Measurements from ENCODE around the gene MGAT5B.

MGAT5B gene

DNA sequence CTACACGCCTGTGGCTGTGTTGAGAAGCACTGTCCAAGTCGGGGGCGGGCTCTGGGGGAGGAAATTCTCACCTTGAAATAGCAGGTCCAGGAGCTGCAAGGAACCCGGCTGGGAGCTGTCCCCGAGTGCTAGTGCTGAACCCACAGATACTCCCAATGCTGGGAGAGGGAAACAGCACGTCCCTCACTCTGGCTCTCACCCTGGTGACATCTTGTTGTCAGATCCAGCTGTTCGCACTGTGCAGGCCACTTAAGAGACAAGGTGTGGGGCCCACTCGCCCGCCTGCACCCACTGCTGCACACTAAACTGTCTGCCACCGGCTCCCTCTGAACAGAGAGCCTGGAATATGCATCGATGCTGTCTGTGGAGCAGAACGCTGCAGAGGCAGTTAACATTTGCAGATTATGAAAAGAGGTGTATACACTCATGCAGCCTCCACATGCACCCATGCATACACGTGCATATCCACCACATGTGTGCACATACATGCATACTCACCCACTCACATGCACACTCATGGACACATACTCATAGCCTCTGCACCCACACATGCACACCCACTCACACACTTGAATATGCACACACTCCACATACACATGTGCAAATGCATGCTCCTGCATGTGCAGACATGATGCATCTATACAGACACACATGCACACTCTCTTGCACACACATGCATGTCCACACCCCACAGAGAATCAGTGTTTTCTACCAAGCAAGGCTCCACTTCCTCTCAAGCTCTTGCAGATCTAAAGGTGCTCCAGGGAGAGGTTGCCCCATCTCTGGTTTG lies 42.0 kb downstream of the MGAT5B start:
- no peak overlapping the region for H3K4me3 ChIP-seq (replicated peaks; ENCODE audit: low read depth, low read length)
- peak; percentile 57 for DNase-seq (ENCODE audit: low read depth)
- TF ChIP-seq, protein P1, sequence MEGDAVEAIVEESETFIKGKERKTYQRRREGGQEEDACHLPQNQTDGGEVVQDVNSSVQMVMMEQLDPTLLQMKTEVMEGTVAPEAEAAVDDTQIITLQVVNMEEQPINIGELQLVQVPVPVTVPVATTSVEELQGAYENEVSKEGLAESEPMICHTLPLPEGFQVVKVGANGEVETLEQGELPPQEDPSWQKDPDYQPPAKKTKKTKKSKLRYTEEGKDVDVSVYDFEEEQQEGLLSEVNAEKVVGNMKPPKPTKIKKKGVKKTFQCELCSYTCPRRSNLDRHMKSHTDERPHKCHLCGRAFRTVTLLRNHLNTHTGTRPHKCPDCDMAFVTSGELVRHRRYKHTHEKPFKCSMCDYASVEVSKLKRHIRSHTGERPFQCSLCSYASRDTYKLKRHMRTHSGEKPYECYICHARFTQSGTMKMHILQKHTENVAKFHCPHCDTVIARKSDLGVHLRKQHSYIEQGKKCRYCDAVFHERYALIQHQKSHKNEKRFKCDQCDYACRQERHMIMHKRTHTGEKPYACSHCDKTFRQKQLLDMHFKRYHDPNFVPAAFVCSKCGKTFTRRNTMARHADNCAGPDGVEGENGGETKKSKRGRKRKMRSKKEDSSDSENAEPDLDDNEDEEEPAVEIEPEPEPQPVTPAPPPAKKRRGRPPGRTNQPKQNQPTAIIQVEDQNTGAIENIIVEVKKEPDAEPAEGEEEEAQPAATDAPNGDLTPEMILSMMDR (IDR thresholded peaks at IDR 0.05; ENCODE audit: low read length, missing control alignments): no peak

DNA sequence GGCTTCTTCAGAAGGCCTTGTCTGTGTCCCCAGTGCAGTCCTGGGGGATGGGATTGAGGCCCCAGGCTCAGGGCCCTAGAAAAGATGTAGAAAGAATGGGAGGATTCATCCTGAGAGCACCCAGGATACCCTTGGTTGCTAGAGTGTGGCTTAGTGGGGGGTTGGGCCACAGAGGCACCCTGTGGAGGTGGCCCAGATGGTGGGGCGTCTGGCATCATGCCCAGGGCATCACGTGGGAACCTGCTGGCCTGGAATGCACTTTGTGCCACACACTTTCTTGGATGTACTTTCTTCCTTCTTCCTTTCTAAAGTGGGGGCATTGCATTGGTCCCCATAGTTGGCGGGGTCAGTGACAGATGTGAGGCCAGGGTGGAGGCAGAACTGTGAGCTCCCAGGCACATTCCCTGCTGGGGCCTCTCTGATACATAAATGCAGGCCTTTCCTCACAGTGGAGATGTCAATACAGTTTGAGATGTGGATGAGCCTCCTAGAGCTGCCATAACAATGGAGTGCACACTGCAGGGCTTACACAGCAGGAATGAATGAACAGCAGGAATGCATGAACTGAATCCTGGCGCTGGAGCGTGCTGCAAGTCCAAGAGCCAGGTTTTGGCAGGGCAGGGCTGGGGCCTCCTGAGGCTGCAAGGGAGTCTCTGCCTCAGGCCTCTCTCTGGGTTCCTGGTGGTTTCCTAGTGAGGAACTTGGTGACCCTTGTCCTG lies 43.3 kb downstream of the MGAT5B start:
- no peak overlapping the region for H3K4me3 ChIP-seq (replicated peaks; ENCODE audit: low read depth, low read length)
- DNase-seq (ENCODE audit: low read depth): no peak
- TF ChIP-seq, protein P1 (IDR thresholded peaks at IDR 0.05; ENCODE audit: low read length, missing control alignments): no peak

DNA sequence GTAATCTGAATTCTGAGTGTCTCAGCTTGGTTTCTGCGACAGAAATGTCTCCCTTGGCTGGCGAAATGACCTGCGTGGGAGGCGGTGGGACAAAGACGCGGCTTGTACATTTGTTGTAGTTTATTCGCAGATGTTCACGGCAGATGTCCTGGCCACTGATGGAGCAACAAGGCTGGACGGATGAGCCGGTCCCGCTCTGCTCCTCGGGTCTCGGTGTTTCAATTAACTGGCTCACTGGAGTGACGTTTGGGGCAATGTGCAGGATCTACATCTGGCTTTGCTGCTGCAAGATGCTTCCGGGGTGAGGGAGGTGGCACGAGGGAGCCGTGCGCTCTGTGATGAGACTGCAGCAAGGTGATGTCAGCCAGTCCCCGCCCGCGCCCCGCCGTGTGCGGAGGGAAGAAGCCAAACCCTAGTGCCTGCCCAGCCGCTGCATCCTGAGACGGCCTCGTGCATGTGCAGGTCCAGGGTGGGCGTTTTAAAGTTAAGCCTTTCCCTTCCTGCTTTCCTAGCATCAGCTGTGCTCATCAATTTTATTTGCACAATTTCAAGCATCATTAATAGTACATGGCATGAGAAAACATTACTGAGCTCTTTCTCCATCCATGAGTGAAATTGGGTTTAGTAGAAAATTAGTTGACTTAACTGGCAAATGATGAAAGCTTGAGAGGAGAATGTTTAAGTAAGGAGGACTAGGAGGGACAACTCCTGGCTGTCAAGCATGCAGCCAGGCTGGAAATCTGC lies 44.4 kb downstream of the MGAT5B start:
- TF ChIP-seq, protein P1 (IDR thresholded peaks at IDR 0.05; ENCODE audit: low read length, missing control alignments): no peak
- H3K4me3 ChIP-seq (replicated peaks; ENCODE audit: low read depth, low read length): no peak overlapping the region
- no peak for DNase-seq (ENCODE audit: low read depth)

DNA sequence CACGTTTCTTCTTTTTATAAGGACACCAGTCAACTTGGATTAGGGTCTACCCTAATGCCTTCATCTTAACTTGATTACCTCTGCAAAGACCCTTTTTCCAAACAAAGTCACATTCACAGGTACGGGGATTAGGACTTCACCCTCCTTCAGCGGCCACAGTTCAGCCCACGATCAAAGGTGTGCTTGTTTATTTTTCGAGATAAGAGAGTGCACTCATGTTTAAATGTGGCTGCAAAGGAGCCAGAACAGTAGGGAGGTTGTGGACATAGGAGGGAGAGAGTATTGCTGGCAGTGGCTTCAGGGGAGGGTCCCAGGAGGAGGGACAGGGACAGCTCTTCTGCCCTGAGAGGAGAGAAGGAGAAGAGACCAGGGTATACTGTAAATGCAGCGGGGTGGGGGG lies 46.7 kb downstream of the MGAT5B start:
- no peak for DNase-seq (ENCODE audit: low read depth)

DNA sequence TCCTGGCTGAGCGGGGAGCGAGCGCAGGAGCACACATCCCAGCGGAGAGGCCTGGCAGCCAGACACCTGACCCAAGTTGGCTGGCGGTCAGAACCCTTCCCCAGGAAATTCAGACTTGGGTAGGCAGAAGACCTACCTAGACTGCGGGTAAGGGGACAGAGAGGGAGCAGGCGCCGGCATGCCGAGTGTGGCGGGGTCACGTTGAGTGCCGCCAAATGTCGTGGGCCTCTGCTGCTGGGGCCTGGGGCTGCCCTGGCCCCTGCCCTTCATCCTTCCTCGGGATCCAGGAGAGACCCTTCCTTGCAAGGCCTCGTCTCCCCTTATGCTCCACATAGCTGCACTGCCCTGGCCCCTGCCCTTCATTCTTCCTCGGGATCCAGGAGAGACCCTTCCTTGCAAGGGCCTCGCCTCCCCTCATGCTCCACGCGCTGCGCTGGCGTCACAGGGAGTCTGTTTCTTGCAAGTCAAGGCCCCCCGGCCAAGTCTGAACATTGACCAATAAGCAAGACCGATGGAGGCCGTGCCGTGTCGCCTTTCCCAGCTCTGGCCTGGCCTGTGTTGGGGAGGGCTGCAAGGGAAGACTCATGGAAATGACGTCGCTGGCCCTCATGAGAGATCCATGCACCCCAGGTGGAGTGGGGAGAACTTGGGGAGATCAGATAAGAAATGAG lies 47.8 kb downstream of the MGAT5B start:
- no peak for DNase-seq (ENCODE audit: low read depth)
- TF ChIP-seq, protein P1 (IDR thresholded peaks at IDR 0.05; ENCODE audit: low read length, missing control alignments): no peak
- H3K4me3 ChIP-seq (replicated peaks; ENCODE audit: low read depth, low read length): no peak overlapping the region

More for the DNA sequence above, 46.7 kb downstream of the MGAT5B start:
- H3K4me3 ChIP-seq (replicated peaks; ENCODE audit: low read depth, low read length): no peak overlapping the region
- TF ChIP-seq, protein P1 (IDR thresholded peaks at IDR 0.05; ENCODE audit: low read length, missing control alignments): no peak

DNA sequence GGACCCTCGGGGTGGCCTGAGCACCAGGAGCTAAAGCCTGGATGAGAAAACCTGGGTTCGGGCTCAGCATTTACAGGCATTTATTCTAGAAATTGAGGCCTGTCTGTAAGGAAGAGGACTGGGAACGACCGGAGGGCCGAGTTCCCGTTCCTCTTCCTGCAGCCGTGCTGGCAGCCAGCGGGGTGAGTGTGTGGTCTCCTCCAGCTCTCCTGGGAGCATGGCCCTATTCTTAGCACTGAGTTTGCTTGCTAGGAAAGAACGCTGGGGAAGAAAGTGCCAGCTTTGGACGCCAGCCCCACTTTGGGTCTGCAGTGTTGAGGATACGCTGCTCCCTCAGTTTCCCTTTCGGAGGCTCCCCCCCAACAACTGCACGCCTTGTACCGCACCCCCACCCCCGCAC lies 49.6 kb downstream of the MGAT5B start:
- no peak for DNase-seq (ENCODE audit: low read depth)
- H3K4me3 ChIP-seq (replicated peaks; ENCODE audit: low read depth, low read length): no peak overlapping the region
- TF ChIP-seq, protein P1 (IDR thresholded peaks at IDR 0.05; ENCODE audit: low read length, missing control alignments): no peak
